Measurements from ENCODE around the gene SYVN1.

SYVN1 gene

GRCh38 chr11:65129649-65130441 lies 4.5 kb downstream of the SYVN1 start:
- Histone ChIP-seq H3K9ac (ENCODE audit: low read length) (peak overlapping the region; percentile 38; the same call in 1 of the 2 replicates), H2AFZ (ENCODE audit: low read length) (no peak overlapping the region), H3K4me1 (ENCODE audit: insufficient read depth, low read length, severe bottlenecking) (peaks cover 36% of the 10 kb centered on the region), H4K20me1 (ENCODE audit: insufficient read depth, low read length) (no peaks in the 10 kb centered on the region), H3K9me2 (ENCODE audit: low read depth, low read length) (no peaks in the 10 kb centered on the region), H3K4me2 (ENCODE audit: low read length) (peak overlapping the region; percentile 93), H3K27ac (ENCODE audit: low read depth, low read length, poor library complexity, severe bottlenecking) (peak overlapping the region; percentile 99), H3F3A (ENCODE audit: insufficient read depth, low read length) (peaks cover 17% of the 10 kb centered on the region; the same call in 1 of the 2 replicates), H3K27me3 (ENCODE audit: insufficient read depth, low read length) (no peaks in the 10 kb centered on the region), H3K79me2 (ENCODE audit: insufficient read depth, low read length) (peaks cover 8% of the 10 kb centered on the region; the same call in 1 of the 2 replicates), H3K9me3 (ENCODE audit: low read length) (no peaks in the 10 kb centered on the region), H3K36me3 (ENCODE audit: insufficient read depth, low read length) (peaks cover 89% of the 10 kb centered on the region), H3K4me3 (ENCODE audit: low read depth, low read length, poor library complexity, severe bottlenecking) (peak overlapping the region; percentile 95)
- peak; percentile 36 for TF ChIP-seq CTCF (IDR thresholded peaks at IDR 0.05; ENCODE audit: low read length)
- TF ChIP-seq EZH2 (IDR thresholded peaks at IDR 0.05; ENCODE audit: borderline replicate concordance, low read length), result no peak

DNA sequence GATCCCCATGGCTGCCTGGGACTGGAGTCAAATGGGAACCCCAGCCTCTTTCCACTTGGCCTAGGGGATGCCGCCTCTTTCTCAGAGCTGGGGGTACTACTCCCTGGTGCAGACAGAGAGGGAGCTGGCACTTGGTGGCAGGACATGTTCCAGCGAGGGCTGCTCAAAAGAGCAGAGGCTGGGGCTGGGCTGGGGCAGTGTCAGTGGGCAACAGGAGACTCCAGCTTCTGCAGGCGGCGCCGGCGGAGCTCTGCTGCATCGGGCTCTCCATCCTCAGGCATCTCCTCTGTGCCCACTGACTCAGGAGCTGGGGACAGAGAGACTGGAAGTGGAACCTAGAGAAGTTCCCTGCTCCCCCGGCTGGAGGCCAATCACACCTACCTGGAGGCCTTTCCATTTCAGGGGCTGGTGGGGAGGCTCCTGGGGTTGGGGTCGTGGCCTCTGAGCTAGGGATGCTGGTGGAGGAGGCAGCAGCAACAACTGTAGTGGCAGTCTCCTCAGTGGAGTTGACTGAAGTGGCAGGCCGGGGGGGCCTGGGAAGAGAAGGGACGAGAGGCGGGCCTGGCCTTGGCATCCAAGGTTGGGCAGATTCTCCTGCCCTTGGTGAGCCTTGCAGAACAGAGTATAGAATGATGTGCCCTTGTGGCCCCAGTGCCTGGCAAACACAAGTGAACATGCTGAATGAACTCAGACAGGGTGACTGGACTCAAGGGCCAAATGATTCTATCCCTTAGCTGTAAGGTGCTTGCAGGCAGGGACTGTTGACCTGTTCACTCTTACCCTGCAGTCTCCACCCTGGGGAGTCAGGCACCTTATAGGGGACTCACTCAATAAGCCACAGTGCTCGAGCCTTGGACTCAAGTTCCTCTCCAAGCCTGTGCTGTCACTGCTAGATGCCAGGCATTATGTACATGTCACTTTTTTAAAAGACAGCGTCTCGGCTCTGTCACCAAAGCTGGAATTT lies 5.9 kb downstream of the SYVN1 start:
- peaks cover 23% of the 10 kb centered on the region; the same call in 1 of the 2 replicates for H3F3A ChIP-seq (ENCODE audit: insufficient read depth, low read length)
- H3K4me1 ChIP-seq (ENCODE audit: insufficient read depth, low read length, severe bottlenecking), result peaks cover 37% of the 10 kb centered on the region
- no peak overlapping the region for H2AFZ ChIP-seq (ENCODE audit: low read length)
- H3K4me3 ChIP-seq (ENCODE audit: low read depth, low read length, poor library complexity, severe bottlenecking), result no peak overlapping the region
- no peaks in the 10 kb centered on the region for H3K9me2 ChIP-seq (ENCODE audit: low read depth, low read length)
- H3K36me3 ChIP-seq (ENCODE audit: insufficient read depth, low read length), result peaks cover 95% of the 10 kb centered on the region
- H3K4me2 ChIP-seq (ENCODE audit: low read length), result no peak overlapping the region
- no peak overlapping the region for H3K9ac ChIP-seq (ENCODE audit: low read length)
- no peaks in the 10 kb centered on the region for H4K20me1 ChIP-seq (ENCODE audit: insufficient read depth, low read length)
- TF ChIP-seq CTCF (IDR thresholded peaks at IDR 0.05; ENCODE audit: low read length) (no peak), EZH2 (IDR thresholded peaks at IDR 0.05; ENCODE audit: borderline replicate concordance, low read length) (no peak)
- H3K27ac ChIP-seq (ENCODE audit: low read depth, low read length, poor library complexity, severe bottlenecking), result peak overlapping the region; percentile 99
- peaks cover 2% of the 10 kb centered on the region; the same call in 1 of the 2 replicates for H3K79me2 ChIP-seq (ENCODE audit: insufficient read depth, low read length)
- H3K9me3 ChIP-seq (ENCODE audit: low read length), result no peaks in the 10 kb centered on the region
- H3K27me3 ChIP-seq (ENCODE audit: insufficient read depth, low read length), result no peaks in the 10 kb centered on the region

DNA sequence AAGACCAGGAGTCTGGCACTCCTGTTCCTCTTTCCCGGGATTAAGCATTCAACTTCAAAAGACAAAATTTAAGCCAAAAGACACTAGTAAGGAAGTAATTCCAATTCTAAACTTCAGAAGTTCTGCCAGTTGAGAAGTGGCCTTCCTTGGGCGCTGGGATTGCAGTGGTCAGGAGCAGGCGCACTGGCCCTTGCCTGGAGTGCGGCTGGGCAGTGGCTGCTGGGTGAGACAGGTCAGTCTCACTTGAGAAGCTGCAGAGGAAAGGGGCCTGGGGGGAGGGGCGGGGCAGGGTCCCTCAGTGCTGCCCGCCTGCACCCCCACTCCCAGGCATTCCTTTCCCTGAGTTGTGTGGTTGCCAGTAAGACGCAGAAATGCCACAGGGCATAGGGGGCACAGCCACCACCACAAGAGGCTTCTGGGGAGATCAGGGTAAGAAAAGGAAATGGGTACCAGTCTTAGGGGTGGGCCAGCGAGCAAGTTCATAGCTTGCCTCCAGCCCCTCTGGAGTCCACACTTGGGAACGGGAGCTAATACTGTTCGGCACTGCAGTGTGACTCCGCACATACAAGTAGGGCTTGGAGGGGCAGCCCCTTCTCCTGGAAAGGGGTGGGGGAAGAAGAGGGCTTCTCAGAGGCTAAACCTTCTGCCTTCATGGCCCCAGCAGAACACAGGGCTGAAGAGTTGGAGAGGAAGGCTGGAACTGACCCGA lies 6.7 kb downstream of the SYVN1 start:
- Histone ChIP-seq H3K9me3 (ENCODE audit: low read length) (no peaks in the 10 kb centered on the region), H3K4me3 (ENCODE audit: low read depth, low read length, poor library complexity, severe bottlenecking) (no peak overlapping the region), H3F3A (ENCODE audit: insufficient read depth, low read length) (peaks cover 23% of the 10 kb centered on the region; the same call in 1 of the 2 replicates), H4K20me1 (ENCODE audit: insufficient read depth, low read length) (no peaks in the 10 kb centered on the region), H3K79me2 (ENCODE audit: insufficient read depth, low read length) (peaks cover 6% of the 10 kb centered on the region), H3K4me1 (ENCODE audit: insufficient read depth, low read length, severe bottlenecking) (peaks cover 41% of the 10 kb centered on the region), H3K9me2 (ENCODE audit: low read depth, low read length) (no peaks in the 10 kb centered on the region), H3K36me3 (ENCODE audit: insufficient read depth, low read length) (peaks cover 87% of the 10 kb centered on the region), H3K9ac (ENCODE audit: low read length) (no peak overlapping the region), H3K27me3 (ENCODE audit: insufficient read depth, low read length) (no peaks in the 10 kb centered on the region), H2AFZ (ENCODE audit: low read length) (no peak overlapping the region), H3K4me2 (ENCODE audit: low read length) (no peak overlapping the region), H3K27ac (ENCODE audit: low read depth, low read length, poor library complexity, severe bottlenecking) (peak overlapping the region; percentile 99)
- no peak for TF ChIP-seq EZH2 (IDR thresholded peaks at IDR 0.05; ENCODE audit: borderline replicate concordance, low read length)
- no peak for TF ChIP-seq CTCF (IDR thresholded peaks at IDR 0.05; ENCODE audit: low read length)

Data from OCI-LY1 (cell line).